Hair follicle dermal papilla cell (primary cell): Measurements from ENCODE around the gene CRX. TPM values are rescaled to one million over a fixed set of nuclear protein-coding genes. Genes with fewer than 3 reads are reported as not detected.

Source experiments
- small RNA-seq: library from RNA; depleted of rRNA; stranded (forward); fragments of <200 nt; gene quantifications from one replicate; pipeline ENCODE3, GENCODE V24; 2012
- total RNA-seq: library from RNA; depleted of rRNA; stranded (reverse); fragments of >200 nt; gene quantifications from 2 replicates; pipeline ENCODE4 v1.2.3, GENCODE V29; 2012

Gene CRX
- not detected in 2 replicates for total RNA-seq

DNA sequence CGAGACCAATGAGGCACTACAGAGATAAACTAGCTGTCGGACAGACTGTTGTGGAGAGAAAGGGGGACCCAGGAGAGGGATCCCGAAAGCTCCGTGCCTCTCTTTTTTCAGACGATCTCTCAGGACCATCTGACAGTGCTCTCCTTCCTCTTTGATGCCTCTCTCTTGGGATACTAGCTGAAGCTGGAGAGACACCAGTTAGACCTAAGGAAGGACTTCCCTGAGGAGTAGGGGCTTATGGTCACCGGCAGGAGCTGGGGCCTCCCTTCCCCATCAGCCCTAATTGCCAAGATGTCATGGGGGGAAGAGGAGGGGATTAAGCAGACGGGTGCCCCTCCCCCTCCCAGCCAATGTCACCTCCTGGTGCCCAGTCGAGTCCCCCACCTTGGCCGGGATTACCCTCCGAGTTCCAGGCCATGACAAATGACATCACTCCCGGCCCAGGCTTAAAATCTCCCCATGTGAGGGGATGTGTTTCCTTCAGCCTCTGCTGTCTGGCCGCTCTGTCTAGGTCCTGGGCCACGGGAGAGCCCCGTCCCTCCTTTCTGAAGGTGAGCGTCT is at the start of gene CRX:
TSS of gene CRX (plus strand) at position 478 of the 561 bp plus-strand sequence. CDS start 12,507 bp downstream, outside the sequence.

DNA sequence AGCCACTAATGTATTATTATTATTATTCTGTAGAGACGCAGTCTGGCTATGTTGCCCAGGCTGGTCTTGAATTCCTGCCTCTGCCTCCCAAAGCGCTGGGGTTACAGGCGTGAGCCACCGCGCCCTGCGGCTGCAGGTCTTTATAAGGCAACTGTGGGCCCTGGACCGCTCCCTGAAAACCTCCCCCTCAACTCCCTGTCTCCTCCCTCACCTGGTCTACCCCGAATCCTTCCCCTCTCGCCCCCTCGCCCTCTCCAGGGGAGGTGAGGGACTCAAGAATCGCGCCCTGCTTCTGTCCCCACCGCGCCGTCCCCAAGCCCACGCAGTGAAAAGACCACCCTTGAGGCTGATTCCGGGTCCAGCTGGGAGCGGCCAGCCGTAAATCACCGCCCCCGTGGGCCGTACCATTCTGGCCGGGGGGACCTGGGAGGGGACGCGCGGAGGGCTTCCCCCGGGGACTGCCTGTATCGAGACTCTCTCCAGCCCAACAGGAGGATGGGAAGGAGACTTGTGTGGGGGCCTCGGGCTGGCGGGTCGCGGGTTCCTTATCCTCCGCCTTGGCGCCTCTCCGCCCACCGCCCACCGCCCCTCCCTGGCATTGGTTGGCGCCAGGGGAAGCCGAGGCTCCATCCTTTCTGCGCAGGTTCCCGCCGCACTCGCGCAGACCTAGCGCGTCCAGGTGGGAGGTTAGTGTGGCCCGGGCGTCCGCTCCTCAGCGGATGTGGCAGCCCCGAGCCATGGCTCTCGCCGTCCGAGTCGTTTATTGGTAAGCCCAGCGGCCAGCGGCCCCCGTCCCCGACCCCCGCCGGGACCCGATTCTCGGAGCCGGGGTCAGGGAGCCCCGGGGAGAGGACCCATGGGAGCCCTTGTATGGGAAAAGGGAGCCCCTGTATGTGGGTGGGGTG is 43.4 kb upstream of the CRX start, which contains the start of gene SELENOW:
TSS of gene SELENOW (plus strand) at position 655 of the 905 bp plus-strand sequence. CDS start at position 738, 83 bp downstream.

DNA sequence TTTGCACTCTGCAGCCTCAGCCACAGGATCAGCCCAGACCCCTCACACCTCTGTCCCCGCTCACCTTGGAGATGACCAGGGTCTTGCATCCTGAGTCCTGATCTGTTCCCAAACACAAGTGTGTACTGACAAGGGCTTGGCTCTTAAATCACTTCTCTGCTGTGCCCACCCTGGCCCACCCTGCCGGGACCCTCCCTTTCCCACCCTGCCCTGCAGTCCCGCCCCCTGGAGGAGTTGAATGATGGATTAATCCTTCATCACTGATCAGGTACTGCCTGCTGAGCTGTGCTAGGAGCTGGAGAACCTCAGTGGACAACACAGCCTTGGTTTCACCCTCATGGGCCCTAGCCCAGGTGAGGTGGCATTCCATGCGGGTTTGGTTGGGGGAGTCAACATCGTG is 17.3 kb upstream of the CRX start, which contains the start of gene TPRX1:
TSS of gene TPRX1 (minus strand) at position 101 of the 400 bp plus-strand sequence. CDS start at position 89, 12 bp downstream.

DNA sequence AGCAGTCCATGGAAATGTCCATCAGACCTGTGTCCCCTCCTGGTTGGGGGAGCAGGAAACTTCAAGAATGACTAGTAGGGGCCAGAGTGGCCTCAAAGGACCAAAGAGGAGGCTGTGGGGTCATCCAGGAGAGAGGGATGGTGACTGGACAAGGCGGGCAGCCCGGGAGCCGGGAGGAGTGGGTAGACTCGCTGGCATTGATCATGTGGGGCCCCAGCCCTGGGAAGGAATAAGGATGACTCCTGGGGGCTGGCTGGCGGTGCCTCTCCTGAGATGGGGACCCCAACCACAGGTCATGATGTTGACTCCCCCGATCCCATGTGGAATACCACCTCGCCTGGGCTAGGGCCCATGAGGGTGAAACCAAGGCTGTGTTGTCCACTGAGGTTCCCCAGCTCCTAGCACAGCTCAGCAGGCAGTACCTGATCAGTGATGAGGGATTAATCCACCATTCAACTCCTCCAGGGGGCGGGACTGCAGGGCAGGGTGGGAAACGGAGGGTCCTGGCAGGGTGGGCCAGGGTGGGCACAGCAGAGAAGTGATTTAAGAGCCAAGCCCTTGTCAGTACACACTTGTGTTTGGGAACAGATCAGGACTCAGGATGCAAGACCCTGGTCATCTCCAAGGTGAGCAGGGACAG is 37.0 kb downstream of the CRX start, which contains the start of gene TPRX2:
TSS of gene TPRX2 (plus strand) at position 590 of the 640 bp plus-strand sequence. CDS start at position 602, 12 bp downstream.

DNA sequence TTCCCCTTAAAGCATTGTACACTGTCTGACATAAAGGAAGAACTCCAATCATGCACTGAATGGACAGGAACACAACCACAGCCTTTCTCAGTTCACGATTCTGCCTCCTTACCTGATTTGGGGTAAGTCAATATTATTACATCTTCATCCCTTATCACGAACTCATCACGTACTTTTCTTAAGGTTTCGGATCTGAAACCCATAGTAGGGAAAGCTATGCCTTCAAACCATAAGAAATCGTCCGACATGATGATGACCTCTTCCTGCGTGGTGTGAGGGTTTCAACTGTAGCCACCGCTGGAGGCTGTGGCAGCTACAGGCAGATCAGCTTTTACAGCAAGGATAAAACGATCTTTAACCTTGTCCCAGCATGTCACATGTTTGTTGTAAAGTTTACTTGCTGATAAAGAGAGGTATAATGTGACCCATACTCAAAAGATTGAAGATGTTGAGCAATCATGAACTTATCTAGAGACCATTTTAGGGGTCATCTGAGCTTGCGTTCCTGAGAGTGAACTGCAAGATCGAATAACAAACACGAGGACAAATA is 64.3 kb downstream of the CRX start, which contains the start of gene SULT2A1:
TSS of gene SULT2A1 (minus strand) at position 306 of the 550 bp plus-strand sequence. CDS start at position 248, 58 bp downstream.

Small RNAs within 50 kb of the gene (small RNA-seq; reads per million reads assigned to genes)
- gene AC008745.1, result not detected

Other genes with a start within 250 kb of the CRX start
- gene ZNF541, start 248.8 kb upstream of the CRX start, total RNA-seq, result not detected in 2 replicates
- gene BICRA, start 212.8 kb upstream of the CRX start, total RNA-seq, result 12.0 and 14.9 TPM in 2 replicates
- 230 and 251 TPM in 2 replicates for gene EHD2, start 108.5 kb upstream of the CRX start, total RNA-seq
- 106 and 110 TPM in 2 replicates for gene NOP53, start 76.4 kb upstream of the CRX start, total RNA-seq
- gene SELENOW, start 43.2 kb upstream of the CRX start, total RNA-seq, result 127 and 158 TPM in 2 replicates
- not detected in 2 replicates for gene TPRX1, start 17.4 kb upstream of the CRX start, total RNA-seq
- gene TPRX2, start 37.3 kb downstream of the CRX start, total RNA-seq, result not detected in 2 replicates
- not detected in 2 replicates for gene SULT2A1, start 64.4 kb downstream of the CRX start, total RNA-seq
- gene BSPH1, start 170.2 kb downstream of the CRX start, total RNA-seq, result not detected in 2 replicates
- not detected in 2 replicates for gene ELSPBP1, start 172.7 kb downstream of the CRX start, total RNA-seq
- gene CABP5, start 222.1 kb downstream of the CRX start, total RNA-seq, result not detected in 2 replicates